Immature natural killer cell (primary cell): ENCODE data around the gene CH25H. TPM values are rescaled to one million over a fixed set of nuclear protein-coding genes. Genes with fewer than 3 reads are reported as not detected.
A peak's percentile ranks its signal among the peaks of the same experiment; 100 is the strongest.

Source experiments
- DNase-seq, 3 donors: peaks; one replicate each; pipeline ENCODE4 v3.0.0; 2022; ENCODE audit warnings: mixed read lengths in 1 of 3
- H3K27ac Mint-ChIP-seq, 6 donors: one replicate each; pipeline ENCODE4 v1.8.0; 2020; ENCODE audit warnings: mixed read lengths in 6 of 6, mild to moderate bottlenecking in 5 of 6, inconsistent platforms in 4 of 6, moderate library complexity in 3 of 6
- H3K27me3 Mint-ChIP-seq, 3 donors: one replicate each; pipeline ENCODE4 v1.8.0; 2020 to 2021; ENCODE audit warnings: low read depth in 3 of 3, mild to moderate bottlenecking in 3 of 3, mixed read lengths in 3 of 3, moderate library complexity in 3 of 3, inconsistent platforms in 1 of 3
- H3K36me3 Mint-ChIP-seq, 3 donors: one replicate each; pipeline ENCODE4 v1.8.0; 2020; ENCODE audit warnings: mixed read lengths in 3 of 3, inconsistent platforms in 2 of 3, mild to moderate bottlenecking in 2 of 3
- H3K4me1 Mint-ChIP-seq, 2 donors: one replicate each; pipeline ENCODE4 v1.8.0; 2020; ENCODE audit warnings: inconsistent platforms in 2 of 2, mild to moderate bottlenecking in 2 of 2, mixed read lengths in 2 of 2, moderate library complexity in 1 of 2
- H3K4me3 Mint-ChIP-seq, 5 donors: one replicate each; pipeline ENCODE4 v1.8.0; 2020; ENCODE audit warnings: mild to moderate bottlenecking in 5 of 5, mixed read lengths in 5 of 5, inconsistent platforms in 3 of 5, moderate library complexity in 3 of 5
- H3K9me3 Mint-ChIP-seq, 6 donors: one replicate each; pipeline ENCODE4 v1.8.0; 2020; ENCODE audit warnings: mild to moderate bottlenecking in 6 of 6, mixed read lengths in 6 of 6, inconsistent platforms in 4 of 6, moderate library complexity in 3 of 6
- polyA plus RNA-seq, 3 donors: library from polyadenylated mRNA; unstranded; fragments of 300-500 nt; fragmentation: Illumina TruSeq; gene quantifications; one replicate each; pipeline ENCODE4 v1.2.3, GENCODE V29; 2021

CH25H gene
- polyA plus RNA-seq, 3 donors from 2014 or later = 0.27 TPM; not detected in 2

GRCh38 chr10:89241486-89242344 lies 34.6 kb upstream of the CH25H start:
- Mint-ChIP-seq H3K36me3 (peaks cover 7 to 23% (median 10%) of the 10 kb centered on the region in 3 donors), H3K9me3 (no peaks in the 10 kb centered on the region), H3K27me3 (no peaks in the 10 kb centered on the region), H3K4me3 (no peak overlapping the region), H3K4me1 (peaks cover 7 to 14% of the 10 kb centered on the region in 2 donors), H3K27ac (no peak overlapping the region)
- DNase-seq = no peak

GRCh38 chr10:89241026-89241425 lies 33.9 kb upstream of the CH25H start:
- H3K27ac Mint-ChIP-seq = no peak overlapping the region
- H3K9me3 Mint-ChIP-seq = no peaks in the 10 kb centered on the region
- H3K27me3 Mint-ChIP-seq = no peaks in the 10 kb centered on the region
- no peak overlapping the region for H3K4me3 Mint-ChIP-seq
- DNase-seq = no peak
- H3K36me3 Mint-ChIP-seq = peaks cover 10 to 25% (median 13%) of the 10 kb centered on the region in 3 donors
- peaks cover 7 to 14% of the 10 kb centered on the region in 2 donors for H3K4me1 Mint-ChIP-seq

- no peak overlapping the region for H3K4me3 Mint-ChIP-seq
- DNase-seq = no peak
- H3K36me3 Mint-ChIP-seq = peaks cover 10 to 22% (median 13%) of the 10 kb centered on the region in 3 donors
- H3K27me3 Mint-ChIP-seq = no peaks in the 10 kb centered on the region
- no peak overlapping the region for H3K27ac Mint-ChIP-seq
- peaks cover 7 to 14% of the 10 kb centered on the region in 2 donors for H3K4me1 Mint-ChIP-seq
- no peaks in the 10 kb centered on the region for H3K9me3 Mint-ChIP-seq
Measured at GRCh38 chr10:89240519-89240918, 33.4 kb upstream of the CH25H start.

GRCh38 chr10:89238956-89239644 lies 32.0 kb upstream of the CH25H start:
- Mint-ChIP-seq H3K27ac (no peak overlapping the region), H3K9me3 (no peaks in the 10 kb centered on the region), H3K36me3 (peaks cover 11 to 32% (median 16%) of the 10 kb centered on the region in 3 donors), H3K4me3 (no peak overlapping the region), H3K27me3 (no peaks in the 10 kb centered on the region), H3K4me1 (peaks cover 7 to 14% of the 10 kb centered on the region in 2 donors)
- DNase-seq = no peak

- Mint-ChIP-seq H3K4me3 (no peak overlapping the region), H3K36me3 (peaks cover 15 to 37% (median 16%) of the 10 kb centered on the region in 3 donors), H3K27ac (no peak overlapping the region), H3K9me3 (no peaks in the 10 kb centered on the region), H3K27me3 (no peaks in the 10 kb centered on the region), H3K4me1 (peaks cover 2 to 9% of the 10 kb centered on the region in 2 donors)
- no peak for DNase-seq
Measured at GRCh38 chr10:89237849-89238248, 30.7 kb upstream of the CH25H start.

- no peak overlapping the region for H3K27ac Mint-ChIP-seq
- no peaks in the 10 kb centered on the region for H3K4me1 Mint-ChIP-seq
- no peak for DNase-seq
- H3K4me3 Mint-ChIP-seq = no peak overlapping the region
- no peaks in the 10 kb centered on the region for H3K9me3 Mint-ChIP-seq
- H3K36me3 Mint-ChIP-seq = peaks cover 15 to 37% (median 19%) of the 10 kb centered on the region in 3 donors
- peaks cover 0 to 1% (median 0%) of the 10 kb centered on the region in 3 donors for H3K27me3 Mint-ChIP-seq
Measured at GRCh38 chr10:89236226-89236797, 29.2 kb upstream of the CH25H start.

- peaks cover 15 to 37% (median 22%) of the 10 kb centered on the region in 3 donors for H3K36me3 Mint-ChIP-seq
- H3K27ac Mint-ChIP-seq = peak overlapping the region in 1 of 6 donors; percentile 6
- no peak overlapping the region for H3K4me3 Mint-ChIP-seq
- no peaks in the 10 kb centered on the region for H3K4me1 Mint-ChIP-seq
- H3K9me3 Mint-ChIP-seq = no peaks in the 10 kb centered on the region
- H3K27me3 Mint-ChIP-seq = peaks cover 0 to 1% (median 0%) of the 10 kb centered on the region in 3 donors
- no peak for DNase-seq
Measured at GRCh38 chr10:89235073-89235798, 28.1 kb upstream of the CH25H start.

GRCh38 chr10:89233033-89233432 lies 25.9 kb upstream of the CH25H start:
- no peaks in the 10 kb centered on the region for H3K4me1 Mint-ChIP-seq
- H3K9me3 Mint-ChIP-seq = no peaks in the 10 kb centered on the region
- DNase-seq = no peak
- peaks cover 5 to 32% (median 24%) of the 10 kb centered on the region in 3 donors for H3K36me3 Mint-ChIP-seq
- H3K4me3 Mint-ChIP-seq = no peak overlapping the region
- peaks cover 0 to 1% (median 0%) of the 10 kb centered on the region in 3 donors for H3K27me3 Mint-ChIP-seq
- H3K27ac Mint-ChIP-seq = no peak overlapping the region

GRCh38 chr10:89228962-89229361 lies 21.8 kb upstream of the CH25H start:
- Mint-ChIP-seq H3K27ac (no peak overlapping the region), H3K36me3 (peaks cover 3 to 44% (median 21%) of the 10 kb centered on the region in 3 donors), H3K4me1 (peaks cover 10 to 15% of the 10 kb centered on the region in 2 donors)

GRCh38 chr10:89228146-89228545 lies 21.0 kb upstream of the CH25H start:
- Mint-ChIP-seq H3K4me3 (no peak overlapping the region), H3K9me3 (no peaks in the 10 kb centered on the region), H3K36me3 (peaks cover 0 to 46% (median 21%) of the 10 kb centered on the region in 3 donors), H3K27me3 (peaks cover 0 to 2% (median 1%) of the 10 kb centered on the region in 3 donors), H3K27ac (no peak overlapping the region), H3K4me1 (peaks cover 10 to 15% of the 10 kb centered on the region in 2 donors)
- DNase-seq = no peak

More at GRCh38 chr10:89228962-89229361, 21.8 kb upstream of the CH25H start:
- Mint-ChIP-seq H3K27me3 (peaks cover 0 to 2% (median 1%) of the 10 kb centered on the region in 3 donors), H3K9me3 (no peaks in the 10 kb centered on the region), H3K4me3 (no peak overlapping the region)
- no peak for DNase-seq

GRCh38 chr10:89226891-89227290 lies 19.8 kb upstream of the CH25H start:
- Mint-ChIP-seq H3K27me3 (peaks cover 0 to 2% (median 0%) of the 10 kb centered on the region in 3 donors), H3K36me3 (peaks cover 3 to 42% (median 21%) of the 10 kb centered on the region in 3 donors), H3K4me3 (no peak overlapping the region), H3K27ac (no peak overlapping the region), H3K9me3 (no peaks in the 10 kb centered on the region), H3K4me1 (peaks cover 10 to 15% of the 10 kb centered on the region in 2 donors)
- no peak for DNase-seq

- H3K36me3 Mint-ChIP-seq = peaks cover 5 to 41% (median 15%) of the 10 kb centered on the region in 3 donors
- H3K27ac Mint-ChIP-seq = peak overlapping the region in 5 of 6 donors; percentile 10 to 83 (median 67)
- peaks cover 0 to 2% (median 0%) of the 10 kb centered on the region in 3 donors for H3K27me3 Mint-ChIP-seq
- peaks cover 10 to 15% of the 10 kb centered on the region in 2 donors for H3K4me1 Mint-ChIP-seq
- DNase-seq = peak in 1 of 3 donors; percentile 5
- peak overlapping the region; percentile 59 to 81 (median 79) for H3K4me3 Mint-ChIP-seq
- H3K9me3 Mint-ChIP-seq = no peaks in the 10 kb centered on the region
Measured at GRCh38 chr10:89224739-89225443, 17.8 kb upstream of the CH25H start.
